SK-N-DZ (cell line): Measurements from ENCODE around the gene ADSS1.

Source experiments
- DNase-seq: peaks from one replicate; pipeline ENCODE4 v3.0.0-alpha.2; 2015; ENCODE audit warnings: low spot score

ADSS1 gene

DNA sequence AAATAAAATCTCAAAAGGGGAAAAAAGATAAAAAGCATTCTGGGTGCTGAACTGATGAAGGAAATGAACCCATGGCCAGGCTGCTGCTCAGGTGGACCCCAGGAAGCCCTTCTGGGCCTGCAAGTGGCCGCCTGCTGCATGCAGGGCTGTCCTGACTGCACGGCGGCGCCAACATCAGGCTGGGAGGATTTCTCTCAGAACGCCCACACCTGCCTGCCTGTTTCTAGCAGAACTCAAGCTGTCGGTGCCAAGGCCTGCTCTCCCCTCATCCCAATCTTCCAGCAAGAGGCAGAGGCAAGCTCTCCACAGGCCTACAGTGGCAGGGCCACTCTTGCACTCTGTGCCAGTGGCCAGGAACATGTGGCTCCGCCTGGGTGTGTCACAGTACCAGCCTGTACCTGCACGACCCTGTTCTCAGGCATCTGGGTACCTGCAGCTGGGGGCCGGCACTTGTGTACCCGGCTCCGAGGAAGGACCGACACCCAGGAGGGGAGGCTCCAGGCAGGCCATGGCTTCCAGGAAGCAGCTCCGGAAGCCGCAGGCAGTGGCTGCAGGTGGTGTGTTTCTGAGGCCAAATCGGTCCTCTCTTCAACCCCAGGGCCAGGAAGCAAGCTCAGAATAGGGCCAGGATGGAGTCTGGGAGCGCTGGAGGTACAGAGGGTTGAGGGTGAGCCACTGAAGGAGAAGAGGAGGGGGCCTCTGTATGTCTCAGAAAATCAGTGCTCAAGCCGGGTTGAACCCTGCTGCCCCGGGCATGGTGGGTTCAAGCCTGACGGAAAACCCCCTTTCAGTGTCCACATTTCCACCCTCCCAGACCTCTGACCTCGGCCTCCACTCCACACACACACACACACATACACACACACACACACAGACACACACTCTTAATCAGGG, 37.2 kb upstream of the ADSS1 start:
- DNase-seq: no peak

- peak; percentile 49 for DNase-seq
These were observed 36.2 kb upstream of the ADSS1 start for GRCh38 chr14:104687601-104688504.

DNA sequence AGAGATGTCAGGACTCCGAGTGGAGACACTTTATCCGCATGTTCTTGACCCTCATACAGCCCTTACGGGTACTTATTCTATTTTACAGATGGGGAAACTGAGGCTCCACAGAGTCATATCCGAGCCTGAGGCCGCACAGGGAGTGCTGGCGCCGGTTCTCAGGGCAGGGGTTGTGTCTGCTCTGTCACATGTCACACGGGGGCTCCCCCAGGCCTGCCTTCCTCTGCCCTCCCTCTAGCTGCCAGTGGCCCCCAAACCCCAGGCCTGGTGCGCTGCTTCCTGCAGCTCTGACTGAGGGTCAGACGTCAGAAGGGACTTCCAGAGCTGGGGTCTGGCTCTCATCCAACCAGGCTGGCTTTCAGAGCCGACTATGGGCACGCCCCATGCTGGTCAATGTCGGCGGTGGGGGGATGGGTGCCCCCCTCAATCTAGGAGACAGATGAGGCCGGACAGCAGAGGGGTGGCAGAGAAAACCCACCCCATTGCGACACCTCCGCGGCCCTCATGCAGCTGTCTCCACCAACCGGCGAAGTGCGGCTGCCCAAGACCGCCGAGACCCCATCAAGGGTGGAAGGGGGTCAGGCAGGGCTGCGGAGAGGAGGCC, 35.4 kb upstream of the ADSS1 start:
- no peak for DNase-seq

- peak; percentile 41 for DNase-seq
These were observed 34.7 kb upstream of the ADSS1 start, which contains the start of gene INF2 for GRCh38 chr14:104689109-104689880. Gene INF2 (plus strand): TSS chr14:104689618. CDS start chr14:104701366, 11,748 bp downstream.

DNA sequence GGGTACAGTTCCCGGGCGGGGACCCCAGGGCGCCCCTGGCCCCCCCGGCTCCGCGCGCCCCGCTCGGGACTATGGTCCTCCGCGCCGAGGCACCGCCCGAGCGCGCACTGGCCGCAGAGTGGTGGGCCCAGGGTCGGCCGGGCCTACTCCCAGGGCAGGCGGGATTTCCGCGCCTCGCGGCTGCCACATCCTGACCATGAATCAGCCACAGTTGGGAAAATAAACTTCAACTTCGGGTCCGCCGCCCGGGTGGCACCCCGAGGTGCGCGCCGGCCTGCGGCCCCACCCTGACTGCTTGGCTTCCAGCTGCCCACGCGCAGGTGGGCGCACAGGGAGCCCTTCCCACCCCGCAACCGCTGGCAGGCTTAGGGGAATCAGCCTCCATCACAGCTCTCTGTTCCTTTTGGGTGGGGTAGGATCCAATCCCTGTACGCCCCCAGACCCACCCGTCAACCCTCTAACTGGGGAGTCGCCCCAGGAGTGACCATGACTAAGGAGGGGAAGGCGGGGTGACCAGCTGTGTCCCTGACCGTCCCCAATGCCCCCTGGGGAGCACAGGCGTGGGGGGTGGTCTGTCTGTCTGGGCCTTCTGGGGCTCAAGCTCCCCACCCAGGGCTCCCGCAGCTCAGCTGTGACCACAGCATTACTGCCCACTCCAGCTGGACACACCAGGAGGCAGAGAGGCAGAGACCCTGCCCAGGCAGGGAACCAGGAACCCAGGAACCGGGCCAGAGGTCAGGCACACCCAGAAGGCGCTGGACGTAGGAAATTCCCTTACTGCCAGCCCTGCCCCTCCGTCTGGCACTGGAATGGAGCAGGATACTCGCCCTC, 33.9 kb upstream of the ADSS1 start:
- no peak for DNase-seq

DNA sequence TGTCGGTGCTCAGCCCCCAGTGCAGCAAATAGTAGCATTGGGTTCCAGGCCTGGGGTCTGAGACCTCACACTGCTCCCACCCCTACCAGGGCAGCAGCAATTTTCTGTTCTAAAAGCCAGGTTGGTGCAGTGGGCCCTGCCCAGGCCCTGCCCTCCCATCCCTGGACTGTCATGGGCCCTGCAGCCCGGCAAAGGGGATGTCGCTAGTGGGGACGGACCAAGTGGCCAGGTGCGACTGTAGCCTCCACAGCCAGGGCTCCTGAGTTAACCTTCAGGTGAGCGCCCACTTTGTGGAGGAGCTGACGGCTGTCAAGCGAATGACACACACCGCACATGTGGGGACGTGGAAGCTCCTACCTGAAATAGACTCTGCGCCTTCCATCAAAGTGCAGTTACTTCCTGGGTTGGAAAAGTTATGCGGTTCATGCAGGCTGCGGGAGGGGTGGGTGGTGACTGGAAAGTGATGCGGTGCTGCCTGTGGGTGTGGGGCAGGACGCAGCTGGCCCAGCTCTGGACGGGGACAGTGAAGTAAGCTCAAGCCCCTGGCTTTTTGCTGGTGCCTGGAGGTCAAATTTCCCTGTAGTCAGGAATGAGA, 33.1 kb upstream of the ADSS1 start:
- no peak for DNase-seq

GRCh38 chr14:104691546-104692260, 32.3 kb upstream of the ADSS1 start:
- no peak for DNase-seq

- DNase-seq: no peak
These were observed 31.6 kb upstream of the ADSS1 start for GRCh38 chr14:104692261-104692938.

DNA sequence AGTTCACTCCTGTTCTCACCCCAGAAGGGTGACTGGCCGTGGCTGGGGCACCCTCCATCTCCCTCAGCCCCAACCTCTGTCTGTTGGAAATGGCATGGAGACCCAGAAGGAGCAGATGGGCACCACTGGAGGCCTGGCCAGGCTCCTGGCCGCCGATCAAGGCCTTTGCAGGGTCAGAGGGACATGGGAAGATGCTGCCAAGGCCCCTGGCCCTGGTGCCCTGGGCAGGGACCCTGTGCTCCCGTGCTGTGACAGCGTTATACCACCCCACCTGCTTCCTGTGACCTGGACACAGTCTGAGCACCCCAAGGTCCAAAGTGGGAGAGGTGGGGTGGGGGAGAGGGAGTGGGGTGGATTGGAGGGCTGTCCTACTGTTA, 31.1 kb upstream of the ADSS1 start:
- no peak for DNase-seq

DNA sequence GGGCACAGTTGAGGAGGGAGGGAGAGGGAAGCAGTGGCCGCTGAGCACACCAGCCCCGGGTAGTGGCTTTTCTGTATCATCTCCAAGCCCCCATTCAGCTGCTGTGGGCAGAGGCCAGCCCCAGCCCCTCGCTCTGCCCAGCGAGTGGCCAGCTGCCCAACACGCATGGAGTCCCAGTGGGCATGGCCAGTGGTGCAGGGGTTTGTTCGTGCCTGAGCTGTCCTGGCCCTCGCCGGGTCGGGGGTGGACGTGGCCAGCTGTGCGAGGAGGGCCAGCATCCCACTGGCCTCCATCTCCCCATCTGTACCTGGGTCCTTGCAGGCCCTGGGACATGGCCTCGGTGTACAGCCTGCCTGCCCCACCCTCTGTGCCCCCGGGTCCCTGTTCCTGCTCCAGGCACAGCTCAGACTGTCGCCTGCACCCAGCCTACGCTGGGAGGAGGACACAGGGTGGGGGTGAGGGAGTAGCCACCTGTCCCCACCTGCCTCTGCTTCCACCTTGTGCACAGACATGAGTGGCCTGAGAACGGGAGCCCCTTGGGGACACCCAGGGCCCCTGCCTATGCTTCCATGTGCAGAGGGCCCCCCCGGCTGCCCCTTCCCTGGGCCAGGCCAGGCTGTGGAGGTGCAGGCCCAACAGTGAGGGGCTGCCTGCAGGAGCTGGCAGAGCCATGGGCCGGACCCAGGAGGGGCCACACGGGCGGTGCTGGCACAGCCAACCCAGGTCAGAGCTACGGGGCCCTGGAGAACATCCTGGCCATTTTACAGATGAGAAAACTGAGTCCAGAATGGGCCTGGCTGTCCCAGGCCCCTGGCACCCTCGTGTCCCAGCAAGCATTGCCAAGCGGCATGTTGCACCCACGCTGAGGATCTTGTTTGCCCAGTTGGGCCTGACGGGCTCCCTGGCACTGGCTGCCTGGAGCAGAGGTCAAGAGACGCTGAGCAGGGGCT, 30.3 kb upstream of the ADSS1 start:
- DNase-seq: no peak

DNA sequence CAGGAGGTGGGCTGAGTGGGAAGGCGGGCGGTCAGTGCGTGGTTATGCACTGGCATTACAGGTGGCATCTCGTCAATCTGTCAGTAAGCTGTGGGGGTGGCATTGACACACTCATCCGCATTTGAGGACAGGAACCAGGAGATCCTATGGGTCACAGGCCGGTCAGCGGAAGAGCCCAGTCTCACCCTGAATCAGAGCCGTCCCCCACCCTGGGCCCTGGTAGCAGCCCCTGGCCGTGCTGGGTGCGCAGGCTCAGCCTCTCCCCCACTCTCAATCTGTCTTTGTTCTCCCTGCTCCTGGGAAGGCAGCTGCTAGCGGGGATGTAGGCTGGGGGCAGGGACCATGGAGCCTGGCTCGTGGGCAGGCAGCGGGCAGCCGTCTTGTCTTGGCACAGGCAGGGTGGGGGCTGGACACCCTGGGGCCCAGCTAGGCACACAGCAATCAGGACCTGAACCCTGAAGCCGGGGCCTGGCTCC, 29.5 kb upstream of the ADSS1 start:
- DNase-seq: no peak

DNA sequence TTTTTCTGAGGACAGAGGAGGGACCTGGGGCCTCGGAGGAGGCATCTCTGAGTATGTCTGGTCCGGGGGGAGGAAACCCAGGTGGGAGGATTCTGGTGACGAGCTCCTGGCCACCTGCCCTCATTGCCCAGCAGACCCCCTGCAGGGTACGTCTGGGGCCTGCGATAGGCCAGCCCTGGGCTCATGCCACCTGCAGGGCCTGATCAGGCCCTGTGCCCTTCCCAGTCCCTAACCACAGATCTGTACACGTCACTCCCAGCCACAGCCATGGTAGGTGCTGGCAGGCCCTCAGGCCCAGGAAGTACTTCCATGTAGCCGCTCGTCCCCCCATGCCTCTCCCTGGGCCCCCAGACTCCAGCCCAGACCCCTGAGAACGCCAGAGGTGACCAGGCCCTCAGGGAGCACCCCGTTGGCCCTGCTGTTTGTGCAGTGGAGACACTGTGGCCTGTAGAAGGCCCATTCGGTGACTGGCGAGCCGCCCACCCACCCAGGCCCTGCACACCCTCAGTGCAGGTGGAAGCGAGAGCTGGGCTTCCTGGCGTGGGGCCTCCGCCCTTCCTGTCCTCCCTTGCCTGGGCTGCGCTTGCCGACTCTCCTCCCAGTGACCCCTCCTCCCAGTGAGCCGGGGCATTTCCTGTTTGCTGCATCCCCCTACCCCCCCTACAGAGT, 28.9 kb upstream of the ADSS1 start:
- no peak for DNase-seq

DNA sequence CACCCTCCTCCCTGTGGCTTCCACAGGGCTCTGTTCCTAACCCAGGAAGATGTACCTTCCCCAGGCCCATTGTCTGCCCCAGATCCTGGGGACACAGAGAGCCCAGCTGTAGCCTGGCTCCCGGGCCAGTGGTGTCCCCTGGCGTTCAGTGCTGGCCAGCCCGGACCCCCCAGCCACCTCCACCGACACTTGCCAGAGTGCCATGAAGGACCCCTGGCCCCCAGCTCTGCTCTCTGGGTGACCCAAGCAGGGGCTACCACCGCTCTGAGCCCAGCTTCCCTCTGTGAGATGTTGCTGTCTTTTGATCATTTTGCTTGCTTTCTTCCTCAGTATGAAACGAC, 28.4 kb upstream of the ADSS1 start:
- DNase-seq: no peak

DNA sequence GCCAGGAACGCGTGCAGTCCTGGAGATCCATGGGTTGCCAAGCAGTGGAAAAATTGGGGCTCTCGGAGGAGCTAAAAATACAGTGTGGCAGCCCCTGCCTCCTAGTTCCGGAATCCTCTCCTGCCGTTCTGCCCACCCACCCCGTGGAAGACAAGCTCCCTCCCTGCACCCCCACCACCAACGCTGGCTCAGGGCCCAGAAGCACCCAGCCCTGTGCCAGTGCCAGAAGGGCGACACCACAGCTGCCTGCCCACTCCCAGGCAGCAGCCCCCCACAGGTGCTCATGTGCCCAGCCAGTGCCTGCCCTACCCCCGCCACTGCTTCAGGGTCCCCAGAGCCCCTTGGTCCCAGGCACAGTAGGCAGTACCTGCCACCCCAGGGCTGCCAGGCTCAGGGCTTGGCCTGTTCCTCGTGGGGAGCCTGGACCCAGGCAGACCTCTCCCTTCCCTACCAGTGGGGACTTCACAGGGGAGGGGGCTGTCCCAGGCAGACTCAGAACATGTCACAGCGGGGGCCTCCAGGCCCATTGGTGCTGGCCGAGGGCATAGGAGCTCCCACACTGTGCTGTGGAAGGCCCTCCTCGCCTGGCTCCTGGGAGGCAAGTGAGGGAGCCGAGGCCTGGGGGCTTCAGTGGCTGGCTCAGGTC, 27.2 kb upstream of the ADSS1 start:
- DNase-seq: no peak

- no peak for DNase-seq
These were observed 26.7 kb upstream of the ADSS1 start for GRCh38 chr14:104697317-104697703.

DNA sequence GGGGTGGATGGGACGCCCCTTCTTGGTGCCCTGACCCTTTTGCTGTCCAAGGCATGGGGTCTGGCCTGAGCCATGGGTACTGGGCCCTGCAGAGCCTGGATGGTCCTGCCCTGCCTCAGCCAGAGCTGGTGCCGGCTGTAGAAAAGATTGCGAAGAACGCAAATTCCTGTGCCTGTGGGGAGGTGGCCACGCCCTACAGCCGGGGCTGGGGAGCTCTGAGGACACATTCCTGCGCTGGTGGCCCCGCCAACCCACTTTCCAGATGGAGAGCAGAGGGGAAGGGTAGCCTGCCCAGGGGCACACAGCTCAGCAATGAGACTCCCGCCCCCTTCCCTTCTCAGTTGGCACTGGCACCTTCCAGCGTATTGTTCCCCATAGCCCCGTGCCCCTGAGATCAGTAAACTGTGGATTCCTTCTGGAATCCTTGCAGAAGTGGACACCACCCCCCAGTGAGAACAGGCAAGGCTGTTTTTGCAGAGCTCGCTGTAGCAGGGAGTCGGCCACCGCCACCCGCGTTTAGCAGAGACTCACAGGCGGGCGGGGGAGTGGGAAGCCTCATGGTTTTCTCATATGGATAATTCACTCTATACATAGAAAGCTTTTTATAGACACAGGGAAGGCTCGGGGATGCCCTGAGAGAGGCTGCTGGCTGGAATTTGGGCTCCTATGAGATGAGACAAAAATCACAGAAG, 26.0 kb upstream of the ADSS1 start:
- DNase-seq: no peak
